Measurements from ENCODE around the gene SLAIN1.

GRCh38 chr13:77811381-77811780 lies 113.9 kb downstream of the SLAIN1 start:
- TF ChIP-seq CTCF (IDR thresholded peaks at IDR 0.05; ENCODE audit: insufficient read depth, low read depth, low read length) = no peak
- TF ChIP-seq EZH2 (IDR thresholded peaks at IDR 0.05; ENCODE audit: insufficient read depth, low read length) = no peak
